HG03196 (cell line): ENCODE results near the gene SLC16A8.

ENCODE experiments used
- ATAC-seq: cut with Tn5 transposase; IDR thresholded peaks from one replicate; pipeline ENCODE4 v1.9.1; 2021; ENCODE audit not compliant: unreplicated experiment

SLC16A8 gene

GRCh38 chr22:38114484-38115398, 30.8 kb upstream of the SLC16A8 start:
- no peak for ATAC-seq

GRCh38 chr22:38112381-38112780, 28.4 kb upstream of the SLC16A8 start:
- no peak for ATAC-seq

DNA sequence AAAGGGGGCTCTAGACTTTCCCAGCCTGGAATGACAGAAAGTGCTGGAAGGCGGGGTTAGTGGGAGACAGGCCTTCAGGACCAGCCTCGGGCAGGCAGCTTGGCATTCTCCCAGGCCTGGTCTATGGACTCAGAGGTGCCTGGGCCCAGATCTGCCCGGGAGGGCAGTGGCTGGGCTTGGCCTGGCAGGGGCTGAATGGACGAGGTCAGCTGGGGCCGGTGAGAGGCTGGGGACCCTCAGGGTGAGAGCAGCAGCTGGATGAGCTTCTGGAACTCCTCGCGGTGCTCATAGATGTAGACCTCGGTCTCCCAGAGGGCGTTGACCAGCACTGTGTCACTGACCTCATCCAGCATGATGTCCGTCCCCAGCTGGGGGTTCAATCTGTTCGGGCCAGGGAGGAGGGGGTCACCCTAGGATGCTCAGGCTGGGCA, 28.0 kb upstream of the SLC16A8 start:
- no peak for ATAC-seq

DNA sequence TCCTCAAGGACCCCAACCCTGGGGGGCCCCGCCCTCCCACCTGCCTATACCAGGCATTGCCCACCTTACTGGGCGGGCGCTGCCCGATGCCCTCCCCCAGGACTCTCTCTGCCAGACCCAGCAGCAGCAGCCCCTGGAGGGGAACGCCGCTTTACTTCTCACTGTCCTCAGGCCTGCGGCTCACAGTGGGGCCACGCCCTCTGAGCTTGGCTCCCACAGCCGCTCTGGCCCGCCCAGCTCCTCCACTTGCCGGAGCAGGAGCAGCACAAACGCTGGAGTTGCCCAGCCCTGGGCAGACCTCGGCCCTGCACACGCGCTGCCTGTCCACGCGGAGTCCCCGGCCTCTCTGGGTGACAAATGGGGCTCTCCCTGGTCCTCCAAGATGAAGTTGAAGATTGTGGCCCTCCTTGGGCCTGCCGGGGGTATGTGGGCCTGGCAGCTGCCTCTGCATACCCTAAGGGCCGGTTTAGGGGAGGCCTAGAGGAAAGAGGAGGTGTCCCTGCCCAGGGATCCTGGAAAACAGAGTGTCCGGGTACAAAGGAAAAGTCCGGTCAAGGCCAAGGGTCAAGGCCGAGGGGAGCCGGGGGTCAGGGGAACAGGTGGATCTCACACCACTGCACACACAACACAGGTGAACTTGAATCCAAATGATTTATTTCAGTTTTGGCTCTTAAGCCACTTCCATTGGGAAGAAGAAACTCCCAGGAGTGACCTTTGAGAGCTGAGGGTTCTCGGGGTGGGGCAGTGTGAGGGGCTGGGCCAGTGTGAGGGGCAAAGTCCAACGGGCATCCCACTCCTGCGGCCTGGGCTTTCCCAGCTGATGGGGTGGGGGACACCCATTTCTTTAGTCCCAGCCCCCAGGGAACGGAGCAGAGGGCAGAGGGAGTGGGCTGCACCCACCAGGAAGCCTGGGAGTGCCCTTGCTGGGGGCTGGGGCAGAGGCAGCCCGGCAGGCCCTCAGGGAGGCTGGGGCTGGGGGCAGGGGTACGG, 27.2 kb upstream of the SLC16A8 start:
- no peak for ATAC-seq

DNA sequence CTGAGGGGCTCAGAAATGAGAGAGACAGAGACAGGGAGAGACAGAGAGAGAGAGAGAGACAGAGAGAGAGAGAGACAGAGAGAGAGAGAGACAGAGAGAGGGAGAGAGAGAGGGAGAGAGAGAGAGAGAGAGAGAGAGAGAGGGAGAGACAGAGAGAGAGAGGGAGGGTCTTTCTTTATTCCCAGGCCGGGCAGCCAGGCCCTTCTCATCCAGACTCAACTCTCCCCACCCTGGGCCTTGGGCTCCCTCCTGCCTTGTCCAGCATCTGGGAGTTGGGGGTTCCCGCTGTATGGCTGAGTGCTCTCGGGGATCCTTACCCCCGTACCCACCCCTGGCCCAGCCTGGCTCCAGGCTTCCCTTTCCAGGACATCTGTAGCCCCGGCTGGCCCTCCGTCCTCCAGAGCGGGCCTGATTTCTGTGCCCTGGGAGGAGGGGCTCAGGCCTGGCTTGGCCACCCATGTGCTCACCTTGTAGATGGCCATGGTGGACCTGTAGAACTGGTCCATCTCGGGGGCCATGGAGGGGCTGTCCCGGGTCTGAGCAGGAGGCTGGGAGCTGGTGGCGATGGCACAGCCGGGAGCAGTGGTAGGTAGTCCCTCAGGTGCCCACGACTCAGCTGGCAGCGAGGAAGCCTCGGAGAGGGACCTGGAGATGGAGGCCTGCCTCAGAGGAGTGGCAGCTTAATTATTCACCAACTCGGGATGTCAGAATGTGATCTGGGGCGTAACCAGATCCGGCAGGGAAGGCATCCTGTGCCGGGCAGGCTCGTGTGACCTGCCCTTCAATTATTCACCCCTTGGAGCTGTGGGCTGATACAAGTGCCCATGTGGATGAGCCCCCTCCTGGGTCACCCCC, 26.3 kb upstream of the SLC16A8 start, which contains the start of gene BAIAP2L2:
TSS of gene BAIAP2L2 (minus strand) at position 677 of the 855 bp plus-strand sequence. CDS start at position 518, 159 bp downstream.
- ATAC-seq: no peak

DNA sequence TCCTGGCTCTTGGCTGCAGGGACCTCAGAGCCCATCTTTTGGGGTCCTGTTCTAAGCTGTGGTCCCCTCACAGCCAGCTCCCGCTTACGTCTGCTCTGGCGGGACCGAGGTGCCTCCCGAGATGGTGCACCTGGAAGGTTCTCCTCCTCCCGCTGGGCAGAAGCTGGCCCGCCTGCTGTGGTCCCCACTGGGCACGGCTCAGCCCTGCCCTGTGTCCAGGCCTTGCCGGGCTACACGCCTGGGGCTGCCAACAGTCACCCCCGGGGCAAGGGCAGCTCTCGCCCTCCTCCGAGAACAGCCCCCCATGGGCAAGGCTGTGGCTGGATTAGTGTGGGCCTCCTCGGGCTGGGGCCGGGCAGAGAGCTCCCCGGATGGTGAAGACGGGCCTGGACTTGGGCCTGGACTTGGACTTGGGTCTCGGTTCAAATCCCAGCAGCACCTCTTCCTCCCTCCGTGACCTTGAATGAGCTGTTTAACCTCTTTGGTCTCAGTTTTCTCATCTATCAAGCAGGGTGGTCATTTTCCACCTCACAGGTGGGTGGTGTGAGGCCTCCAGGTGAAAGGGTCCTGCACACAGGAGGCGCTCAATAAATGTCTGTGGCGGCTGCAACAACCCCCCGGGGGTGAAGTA, 25.5 kb upstream of the SLC16A8 start:
- ATAC-seq: no peak

DNA sequence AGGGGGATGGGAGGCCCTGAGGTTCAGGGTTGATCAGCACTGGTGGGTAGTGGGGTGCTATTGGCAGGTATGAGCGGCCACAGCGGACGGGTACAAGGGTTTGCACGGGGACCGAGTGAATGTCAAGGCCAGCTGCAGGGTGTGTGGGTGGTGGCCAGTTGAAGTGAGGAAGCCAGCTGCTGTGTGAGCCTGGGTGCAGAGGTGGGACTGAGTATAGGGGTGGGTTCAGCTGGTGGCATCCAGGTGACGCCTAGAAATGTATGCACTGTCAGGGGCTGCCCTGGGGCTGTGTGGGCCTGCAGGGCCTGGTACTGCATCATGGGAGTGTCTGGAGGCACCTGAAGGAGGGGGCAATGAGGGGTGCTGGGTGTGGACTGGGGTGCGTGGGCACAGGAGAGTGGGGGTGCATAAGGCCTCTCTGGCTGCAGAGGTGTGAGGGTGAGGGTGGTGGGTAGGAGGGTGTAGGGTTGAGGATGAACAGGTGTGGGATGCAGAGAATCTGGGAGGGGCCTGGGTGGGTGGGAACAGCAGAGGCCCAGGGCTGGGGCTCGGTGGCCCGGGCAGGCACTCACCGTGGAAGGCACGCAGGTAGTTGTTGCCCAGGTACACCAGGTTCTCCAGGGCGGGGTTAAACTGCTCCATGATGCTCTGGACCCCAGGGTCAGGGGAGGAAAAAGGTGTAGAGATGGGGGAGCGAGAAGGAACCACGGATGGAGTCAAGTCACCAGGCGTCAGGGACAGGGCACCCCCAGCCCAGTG, 24.8 kb upstream of the SLC16A8 start:
- ATAC-seq: no peak

- no peak for ATAC-seq
These were observed 23.9 kb upstream of the SLC16A8 start for GRCh38 chr22:38107692-38108515.

- no peak for ATAC-seq
These were observed 23.0 kb upstream of the SLC16A8 start for GRCh38 chr22:38106814-38107578.

GRCh38 chr22:38104084-38104483, 20.1 kb upstream of the SLC16A8 start:
- ATAC-seq: no peak

GRCh38 chr22:38103641-38104040, 19.7 kb upstream of the SLC16A8 start:
- no peak for ATAC-seq

GRCh38 chr22:38098410-38099249, 14.6 kb upstream of the SLC16A8 start:
- ATAC-seq: no peak

- ATAC-seq: no peak
These were observed 13.8 kb upstream of the SLC16A8 start for GRCh38 chr22:38097557-38098409.

- no peak for ATAC-seq
These were observed 13.1 kb upstream of the SLC16A8 start for GRCh38 chr22:38097058-38097457.

- ATAC-seq: no peak
These were observed 5.5 kb upstream of the SLC16A8 start for GRCh38 chr22:38089474-38089851.
